HepG2 (cell line): ENCODE measurements around the gene RAB11FIP5. TPM values are rescaled to one million over a fixed set of nuclear protein-coding genes. Genes with fewer than 3 reads are reported as not detected.

Experiments
- EED ChIP-seq: sonication (generic); formaldehyde crosslinking; IDR thresholded peaks from 2 replicates; pipeline ENCODE4 v1.5.0; 2020; ENCODE audit warnings: mild to moderate bottlenecking, missing genetic modification reagents
- GRHL1 ChIP-seq: sonication (generic); formaldehyde crosslinking; conservative IDR thresholded peaks from 2 replicates; pipeline ENCODE4 v1.8.0; 2022; ENCODE audit warnings: missing genetic modification reagents
- IRX3 ChIP-seq: sonication (generic); formaldehyde crosslinking; IDR thresholded peaks from 2 replicates; pipeline ENCODE4 v1.8.1; 2023; ENCODE audit warnings: mild to moderate bottlenecking, low read depth, missing genetic modification reagents, borderline replicate concordance
- JUND ChIP-seq: sonication (generic); formaldehyde crosslinking; IDR thresholded peaks from 2 replicates; pipeline ENCODE4 v1.8.0; 2022; ENCODE audit warnings: mild to moderate bottlenecking, missing genetic modification reagents
- KDM6A ChIP-seq: IDR thresholded peaks from 2 replicates; pipeline ENCODE4 v1.6.1; 2016; ENCODE audit warnings: low read depth
- NRL ChIP-seq: sonication (generic); formaldehyde crosslinking; IDR thresholded peaks from 2 replicates; pipeline ENCODE4 v1.5.0; 2020; ENCODE audit warnings: missing genetic modification reagents, mild to moderate bottlenecking, moderate library complexity, borderline replicate concordance
- POLR2AphosphoS2 ChIP-seq: IDR thresholded peaks from 2 replicates; pipeline ENCODE4 v1.6.1; 2011; ENCODE audit warnings: low read depth, low read length, improper control_type of control experiment
- RORA ChIP-seq: sonication (generic); formaldehyde crosslinking; IDR thresholded peaks from 2 replicates; pipeline ENCODE4 v1.5.0; 2020; ENCODE audit warnings: mild to moderate bottlenecking, missing genetic modification reagents, moderate library complexity
- TEAD3 ChIP-seq: optimal IDR thresholded peaks from 2 replicates; pipeline ENCODE3; 2016; ENCODE audit warnings: borderline replicate concordance
- ZFP37 ChIP-seq: sonication (generic); formaldehyde crosslinking; IDR thresholded peaks from 2 replicates; pipeline ENCODE4 v1.4.0; 2020; ENCODE audit warnings: missing genetic modification reagents, borderline replicate concordance
- ZHX1 ChIP-seq: sonication (generic); formaldehyde crosslinking; IDR thresholded peaks from 2 replicates; pipeline ENCODE4 v1.8.1; 2022; ENCODE audit warnings: low read depth, mild to moderate bottlenecking, missing genetic modification reagents
- ZNF30 ChIP-seq: sonication (generic); formaldehyde crosslinking; IDR thresholded peaks from 2 replicates; pipeline ENCODE4 v1.5.0; 2020; ENCODE audit warnings: mild to moderate bottlenecking, missing genetic modification reagents
- ZNF720 ChIP-seq: sonication (generic); formaldehyde crosslinking; IDR thresholded peaks from 2 replicates; pipeline ENCODE4 v1.4.0; 2020; ENCODE audit warnings: missing genetic modification reagents
- polyA plus RNA-seq, 8 experiments: library from polyadenylated mRNA; depleted of rRNA in 3 of 8; stranded (reverse) in 7 of 8; unstranded in 1 of 8; fragments of >200 nt; fragmentation: Illumina TruSeq in 4 of 8; extraction: Trizol in 4 of 8; gene quantifications; 2 replicates each; pipeline versions ENCODE4 v1.2.1 to v1.2.3, GENCODE V29; 2011 to 2016; ENCODE audit warnings: low read depth in 4 of 8, missing spikeins in 1 of 8, mixed read lengths in 1 of 8; ENCODE audit not compliant: insufficient read depth in 1 of 8
- total RNA-seq, 5 experiments: library from RNA; depleted of rRNA; stranded (reverse); fragments of >200 nt; fragmentation: Illumina TruSeq; extraction: Trizol; gene quantifications; 2 replicates each; pipeline ENCODE4 v1.2.3, GENCODE V29; 2016; ENCODE audit warnings: low read depth in 1 of 5
- TF ChIP-seq, protein P1 (sequence below): sonication (generic); formaldehyde crosslinking; IDR thresholded peaks from 2 replicates; pipeline ENCODE4 v1.4.0; 2020; ENCODE audit warnings: missing genetic modification reagents, borderline replicate concordance
- TF ChIP-seq, protein P2 (sequence below): sonication (generic); formaldehyde crosslinking; IDR thresholded peaks from 2 replicates; pipeline ENCODE4 v1.5.0; 2020; ENCODE audit warnings: missing genetic modification reagents
- TF ChIP-seq, protein P3 (sequence below): fragments of 450-650 bp; IDR thresholded peaks from 2 replicates; pipeline ENCODE4 v1.6.1; 2017
- TF ChIP-seq, protein P4 (sequence below): sonication (generic); formaldehyde crosslinking; IDR thresholded peaks from 2 replicates; pipeline ENCODE4 v1.5.1; 2020; ENCODE audit warnings: missing genetic modification reagents, mild to moderate bottlenecking, borderline replicate concordance

Gene RAB11FIP5
- total and polyA plus RNA-seq, 2 of the 13 experiments (the other 11 are each of a cell fraction or from before 2014, with no cell fraction given) = 9.4 to 22.9 TPM

DNA sequence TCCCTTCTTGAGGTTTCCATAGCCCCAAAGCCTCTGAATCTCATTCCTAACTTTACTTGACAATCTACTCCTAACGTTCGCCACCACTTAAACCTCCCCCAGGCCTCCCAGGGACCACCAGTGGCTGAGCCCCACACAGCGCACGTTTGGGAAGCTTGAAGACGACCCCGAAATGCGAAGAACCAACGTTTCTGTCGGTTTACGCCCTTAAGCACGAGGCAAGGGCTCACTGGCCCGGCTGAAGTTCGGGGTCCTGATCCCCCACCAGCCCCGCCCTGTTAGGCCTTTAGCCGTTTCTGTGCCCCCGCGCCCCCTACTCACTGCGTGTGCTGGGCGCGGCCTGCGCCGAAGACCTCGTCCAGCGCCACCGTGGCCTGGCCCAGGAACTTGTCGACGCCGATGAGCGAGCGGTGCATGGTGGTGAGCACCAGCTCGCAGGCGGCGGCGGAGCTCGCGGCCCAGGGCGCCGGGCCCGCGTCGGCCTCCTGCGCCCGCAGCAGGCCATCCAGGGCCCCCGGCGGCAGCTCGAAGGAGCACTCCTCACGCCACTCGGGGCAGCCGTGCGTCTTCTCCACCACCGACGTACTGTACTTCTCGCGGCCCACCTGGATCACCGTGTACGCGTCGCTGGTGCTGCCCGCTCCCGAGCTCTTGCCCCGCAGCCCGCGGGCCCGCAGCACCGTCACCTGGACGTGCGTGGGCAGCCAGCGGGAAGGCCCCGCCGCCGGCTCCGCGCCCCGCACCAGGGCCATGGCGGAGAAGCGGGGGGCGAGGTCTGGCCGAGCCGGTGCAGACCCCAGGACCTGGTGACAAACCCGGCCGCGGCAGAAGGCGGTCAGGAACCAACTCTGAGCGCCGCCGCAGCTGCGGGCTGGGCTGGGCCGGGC, 479 bp downstream of the RAB11FIP5 start (continued):
- TF ChIP-seq, protein P1, sequence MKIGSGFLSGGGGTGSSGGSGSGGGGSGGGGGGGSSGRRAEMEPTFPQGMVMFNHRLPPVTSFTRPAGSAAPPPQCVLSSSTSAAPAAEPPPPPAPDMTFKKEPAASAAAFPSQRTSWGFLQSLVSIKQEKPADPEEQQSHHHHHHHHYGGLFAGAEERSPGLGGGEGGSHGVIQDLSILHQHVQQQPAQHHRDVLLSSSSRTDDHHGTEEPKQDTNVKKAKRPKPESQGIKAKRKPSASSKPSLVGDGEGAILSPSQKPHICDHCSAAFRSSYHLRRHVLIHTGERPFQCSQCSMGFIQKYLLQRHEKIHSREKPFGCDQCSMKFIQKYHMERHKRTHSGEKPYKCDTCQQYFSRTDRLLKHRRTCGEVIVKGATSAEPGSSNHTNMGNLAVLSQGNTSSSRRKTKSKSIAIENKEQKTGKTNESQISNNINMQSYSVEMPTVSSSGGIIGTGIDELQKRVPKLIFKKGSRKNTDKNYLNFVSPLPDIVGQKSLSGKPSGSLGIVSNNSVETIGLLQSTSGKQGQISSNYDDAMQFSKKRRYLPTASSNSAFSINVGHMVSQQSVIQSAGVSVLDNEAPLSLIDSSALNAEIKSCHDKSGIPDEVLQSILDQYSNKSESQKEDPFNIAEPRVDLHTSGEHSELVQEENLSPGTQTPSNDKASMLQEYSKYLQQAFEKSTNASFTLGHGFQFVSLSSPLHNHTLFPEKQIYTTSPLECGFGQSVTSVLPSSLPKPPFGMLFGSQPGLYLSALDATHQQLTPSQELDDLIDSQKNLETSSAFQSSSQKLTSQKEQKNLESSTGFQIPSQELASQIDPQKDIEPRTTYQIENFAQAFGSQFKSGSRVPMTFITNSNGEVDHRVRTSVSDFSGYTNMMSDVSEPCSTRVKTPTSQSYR (CRISPR knock-in tag) = peak; percentile 2; the same call in 1 of the 2 replicates
- peak; percentile 54; the same call in 1 of the 2 replicates for TF ChIP-seq ZHX1
- peak; percentile 61; the same call in 1 of the 2 replicates for TF ChIP-seq ZFP37 (CRISPR knock-in tag)
- TF ChIP-seq, protein P2, sequence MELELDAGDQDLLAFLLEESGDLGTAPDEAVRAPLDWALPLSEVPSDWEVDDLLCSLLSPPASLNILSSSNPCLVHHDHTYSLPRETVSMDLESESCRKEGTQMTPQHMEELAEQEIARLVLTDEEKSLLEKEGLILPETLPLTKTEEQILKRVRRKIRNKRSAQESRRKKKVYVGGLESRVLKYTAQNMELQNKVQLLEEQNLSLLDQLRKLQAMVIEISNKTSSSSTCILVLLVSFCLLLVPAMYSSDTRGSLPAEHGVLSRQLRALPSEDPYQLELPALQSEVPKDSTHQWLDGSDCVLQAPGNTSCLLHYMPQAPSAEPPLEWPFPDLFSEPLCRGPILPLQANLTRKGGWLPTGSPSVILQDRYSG (CRISPR knock-in tag) = peak; percentile 87
- TF ChIP-seq RORA (CRISPR knock-in tag) = no peak; the same call in 1 of the 2 replicates
- TF ChIP-seq JUND (CRISPR knock-in tag) = 0 out of 2 replicates have a peak, but pooled peaks have one; percentile 19
- TF ChIP-seq, protein P3, sequence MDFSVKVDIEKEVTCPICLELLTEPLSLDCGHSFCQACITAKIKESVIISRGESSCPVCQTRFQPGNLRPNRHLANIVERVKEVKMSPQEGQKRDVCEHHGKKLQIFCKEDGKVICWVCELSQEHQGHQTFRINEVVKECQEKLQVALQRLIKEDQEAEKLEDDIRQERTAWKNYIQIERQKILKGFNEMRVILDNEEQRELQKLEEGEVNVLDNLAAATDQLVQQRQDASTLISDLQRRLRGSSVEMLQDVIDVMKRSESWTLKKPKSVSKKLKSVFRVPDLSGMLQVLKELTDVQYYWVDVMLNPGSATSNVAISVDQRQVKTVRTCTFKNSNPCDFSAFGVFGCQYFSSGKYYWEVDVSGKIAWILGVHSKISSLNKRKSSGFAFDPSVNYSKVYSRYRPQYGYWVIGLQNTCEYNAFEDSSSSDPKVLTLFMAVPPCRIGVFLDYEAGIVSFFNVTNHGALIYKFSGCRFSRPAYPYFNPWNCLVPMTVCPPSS = no peak
- TF ChIP-seq ZNF720 (CRISPR knock-in tag) = no peak; the same call in 1 of the 2 replicates
- TF ChIP-seq, protein P4, sequence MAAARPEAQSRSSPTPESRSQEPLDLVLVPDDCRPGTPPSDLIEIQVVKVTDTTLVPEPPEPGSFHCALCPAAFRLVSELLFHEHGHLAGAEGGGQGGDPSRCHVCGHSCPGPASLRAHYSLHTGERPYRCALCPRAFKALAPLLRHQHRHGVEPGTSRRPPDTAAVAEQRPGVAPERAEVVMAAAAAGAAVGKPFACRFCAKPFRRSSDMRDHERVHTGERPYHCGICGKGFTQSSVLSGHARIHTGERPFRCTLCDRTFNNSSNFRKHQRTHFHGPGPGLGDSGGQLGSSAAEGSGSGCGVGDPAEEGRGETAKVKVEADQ (CRISPR knock-in tag) = peak; percentile 56
- TF ChIP-seq POLR2AphosphoS2 = no peak
- TF ChIP-seq IRX3 (CRISPR knock-in tag) = peak; percentile 96
- TF ChIP-seq GRHL1 (CRISPR knock-in tag) = no peak
- no peak for TF ChIP-seq TEAD3 (CRISPR knock-in tag)
- TF ChIP-seq EED = peak; percentile 99
- TF ChIP-seq ZNF30 (CRISPR knock-in tag) = no peak
- 0 out of 2 replicates have a peak, but pooled peaks have one; percentile 37 for TF ChIP-seq NRL
- 0 out of 2 replicates have a peak, but pooled peaks have one; percentile 12 for TF ChIP-seq KDM6A (CRISPR knock-in tag)
